ENCODE results near the gene TAF11L2. TPM values are rescaled to one million over a fixed set of nuclear protein-coding genes. Genes with fewer than 3 reads are reported as not detected.
"Not testable (repeated sequence)": the region's sequence is repeated elsewhere in the genome, so short reads cannot be mapped to it uniquely, and the experiment has no call there.

TAF11L2 gene
- total RNA-seq, result not detected in 2 replicates

DNA sequence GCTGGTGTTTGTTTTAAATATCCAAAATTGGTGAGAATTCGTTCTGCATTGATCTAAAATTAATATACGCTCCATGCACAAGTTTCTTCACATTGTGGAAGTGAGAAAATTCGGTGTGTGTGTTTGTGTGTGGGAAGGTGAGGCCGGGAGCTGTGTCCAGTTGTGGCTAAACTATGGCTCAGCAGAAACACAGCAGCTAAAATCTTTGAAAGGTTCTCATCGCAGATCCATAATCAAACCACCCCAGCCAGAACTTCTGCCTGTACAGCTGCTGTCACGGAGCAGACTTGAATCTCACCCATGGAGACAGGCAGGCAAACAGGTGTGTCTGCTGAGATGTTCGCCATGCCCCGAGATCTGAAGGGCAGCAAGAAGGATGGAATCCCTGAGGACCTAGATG is at the start of gene TAF11L2:
TAF11L2 (plus strand) TSS at position 301 of the 400 bp plus-strand sequence.
- intact Hi-C loops (cut with micrococcal nuclease), result not testable (repeated sequence)

DNA sequence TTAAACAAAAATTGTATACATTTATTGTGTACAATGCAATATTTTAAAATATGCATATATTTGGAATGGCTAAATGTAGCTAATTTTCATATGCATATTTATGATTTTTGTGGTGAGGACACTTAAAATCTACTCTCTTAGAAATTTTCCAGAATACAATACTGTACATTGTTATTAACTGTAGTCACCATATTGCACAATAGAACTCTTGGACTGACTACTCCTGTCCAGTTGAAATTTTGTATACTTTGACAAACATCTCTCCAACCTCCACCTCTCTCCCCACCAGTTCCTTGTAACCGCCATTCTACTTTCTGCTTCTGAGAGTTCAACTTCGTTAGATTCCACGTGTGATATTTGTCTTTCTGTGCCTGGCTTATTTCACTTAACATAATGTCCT is 49.2 kb upstream of the TAF11L2 start:
- intact Hi-C loops (cut with micrococcal nuclease), result no loop called here

DNA sequence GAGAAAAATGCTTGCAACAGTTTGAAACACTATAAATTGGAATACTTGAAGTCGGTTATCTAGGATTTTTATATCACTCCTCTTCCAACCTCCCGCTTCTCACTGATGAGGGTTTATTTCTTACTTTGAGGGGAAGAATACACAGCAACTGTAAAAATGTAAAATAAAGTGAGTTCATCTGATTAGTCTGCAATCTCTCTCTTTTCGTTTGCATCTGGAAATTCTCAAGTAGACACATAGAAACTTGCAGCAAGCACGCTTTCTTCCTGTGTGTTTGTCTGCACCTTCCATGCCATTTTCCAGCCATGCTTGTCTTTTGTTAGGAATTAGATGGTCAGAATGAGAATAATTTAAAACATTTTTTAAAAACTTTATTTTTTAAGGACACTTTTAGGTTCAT is 45.1 kb upstream of the TAF11L2 start:
- intact Hi-C loops (cut with micrococcal nuclease), result no loop called here

DNA sequence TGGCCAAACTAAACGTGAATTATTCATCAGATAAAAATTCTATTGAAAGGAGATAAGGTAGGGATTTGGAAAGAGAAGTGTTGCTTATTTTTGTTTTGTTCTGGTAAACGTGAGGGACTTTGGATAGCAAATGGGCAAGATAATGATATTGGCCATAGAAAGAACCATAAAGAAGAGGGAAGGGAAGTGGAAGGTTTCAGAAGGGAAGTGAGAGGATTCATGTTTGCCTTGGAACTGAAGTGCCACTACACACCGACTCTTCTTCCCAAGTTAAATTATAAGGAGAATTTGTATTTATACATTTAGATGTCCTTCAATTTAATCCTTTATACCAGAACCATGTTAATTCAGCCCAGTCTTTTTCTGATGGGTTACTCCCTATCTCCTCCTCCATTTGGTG is 42.1 kb upstream of the TAF11L2 start:
- intact Hi-C loops (cut with micrococcal nuclease), result no loop called here

DNA sequence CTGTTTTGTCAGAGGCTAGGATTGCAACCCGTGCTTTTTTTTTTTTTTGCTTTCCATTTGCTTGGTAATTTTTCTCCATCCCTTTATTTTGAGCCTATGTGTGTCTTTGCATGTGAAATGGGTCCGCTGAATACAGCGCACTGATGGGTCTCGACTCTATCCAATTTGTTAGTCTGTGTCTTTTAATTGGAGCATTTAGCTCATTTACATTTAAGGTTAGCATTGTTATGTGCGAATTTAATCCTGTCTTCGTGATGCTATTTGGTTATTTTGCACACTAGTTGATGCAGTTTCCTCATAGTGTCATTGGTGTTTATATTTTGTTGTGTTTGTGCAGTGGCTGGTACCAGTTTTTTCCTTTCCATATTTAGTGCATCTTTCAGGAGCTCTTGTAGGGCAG is 36.2 kb upstream of the TAF11L2 start:
- intact Hi-C loops (cut with micrococcal nuclease), result no loop called here

DNA sequence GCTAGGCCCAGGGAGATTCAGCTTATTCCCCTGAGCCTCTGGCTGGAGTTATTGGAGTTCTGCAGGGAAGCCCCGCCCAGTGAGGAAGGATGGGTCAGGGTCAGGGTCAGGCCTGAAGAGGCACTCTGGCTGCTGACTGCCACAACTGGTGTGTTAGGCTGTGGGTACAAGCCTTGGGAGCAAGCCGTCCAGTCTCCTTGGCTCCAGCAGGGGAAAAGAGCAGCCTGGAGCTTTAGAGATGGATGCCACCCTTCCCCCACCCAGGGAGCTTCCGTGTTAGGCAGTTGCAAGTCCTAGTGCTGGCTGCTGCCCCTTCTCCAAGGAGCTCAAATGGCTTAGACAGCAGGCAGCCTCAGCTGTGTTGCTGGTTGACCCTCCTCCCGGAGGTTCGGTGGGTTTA is 34.4 kb upstream of the TAF11L2 start:
- intact Hi-C loops (cut with micrococcal nuclease), result no loop called here

DNA sequence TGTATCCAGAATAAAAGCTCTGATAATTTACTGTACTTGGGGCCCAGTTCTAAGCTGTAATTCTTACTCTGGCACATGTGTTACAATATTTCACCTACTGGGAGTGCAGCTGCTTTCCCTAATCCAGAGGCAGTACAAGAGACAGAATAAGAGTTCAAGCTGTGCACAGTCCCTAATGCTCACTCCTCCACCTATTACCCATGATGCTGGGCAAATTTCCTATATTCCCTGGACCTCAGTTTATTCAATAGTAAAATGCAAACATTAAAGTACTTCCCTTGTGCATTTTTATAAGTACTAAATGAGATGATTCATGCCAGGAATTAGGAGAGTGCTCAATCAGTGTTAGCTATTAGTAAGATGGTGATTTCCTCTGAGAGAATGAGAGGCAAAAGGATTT is 28.0 kb upstream of the TAF11L2 start:
- intact Hi-C loops (cut with micrococcal nuclease), result no loop called here

DNA sequence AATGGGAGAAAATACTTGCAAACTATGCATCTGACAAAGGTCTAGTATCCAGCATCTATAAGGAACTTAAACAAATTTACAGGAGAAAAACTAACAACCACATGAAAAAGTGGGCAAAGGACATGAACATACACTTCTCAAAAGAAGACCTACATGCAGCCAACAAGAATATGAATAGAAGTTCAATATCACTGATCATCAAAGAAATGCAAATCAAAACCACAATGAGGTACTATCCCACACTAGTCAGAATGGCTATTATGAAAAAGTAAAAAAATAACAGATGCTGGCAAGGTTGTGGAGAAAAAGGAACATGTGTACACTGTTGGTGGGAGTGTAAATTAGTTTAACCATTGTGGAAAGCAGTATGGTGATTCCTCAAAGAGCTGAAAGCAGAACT is 23.0 kb upstream of the TAF11L2 start:
- intact Hi-C loops (cut with micrococcal nuclease), result not testable (repeated sequence)

DNA sequence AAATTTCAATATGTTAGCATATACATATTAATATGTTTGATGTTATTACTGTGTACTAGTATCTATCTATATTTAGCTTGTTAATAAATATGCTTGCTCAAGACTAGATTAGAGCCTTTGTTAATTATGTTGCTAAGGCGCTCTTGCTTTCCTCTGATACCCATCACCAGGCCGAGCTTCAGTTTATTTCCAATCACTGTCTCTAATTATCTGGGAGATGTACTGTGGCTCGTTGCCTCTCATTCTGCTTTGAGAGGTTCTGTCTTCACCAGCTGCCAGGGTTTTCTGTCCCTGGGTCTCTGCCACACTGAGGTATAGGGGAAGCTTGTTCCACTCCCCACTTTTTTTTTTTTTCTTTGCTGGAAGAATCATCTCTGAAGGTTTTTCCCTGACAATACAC is 21.0 kb upstream of the TAF11L2 start:
- intact Hi-C loops (cut with micrococcal nuclease), result no loop called here

DNA sequence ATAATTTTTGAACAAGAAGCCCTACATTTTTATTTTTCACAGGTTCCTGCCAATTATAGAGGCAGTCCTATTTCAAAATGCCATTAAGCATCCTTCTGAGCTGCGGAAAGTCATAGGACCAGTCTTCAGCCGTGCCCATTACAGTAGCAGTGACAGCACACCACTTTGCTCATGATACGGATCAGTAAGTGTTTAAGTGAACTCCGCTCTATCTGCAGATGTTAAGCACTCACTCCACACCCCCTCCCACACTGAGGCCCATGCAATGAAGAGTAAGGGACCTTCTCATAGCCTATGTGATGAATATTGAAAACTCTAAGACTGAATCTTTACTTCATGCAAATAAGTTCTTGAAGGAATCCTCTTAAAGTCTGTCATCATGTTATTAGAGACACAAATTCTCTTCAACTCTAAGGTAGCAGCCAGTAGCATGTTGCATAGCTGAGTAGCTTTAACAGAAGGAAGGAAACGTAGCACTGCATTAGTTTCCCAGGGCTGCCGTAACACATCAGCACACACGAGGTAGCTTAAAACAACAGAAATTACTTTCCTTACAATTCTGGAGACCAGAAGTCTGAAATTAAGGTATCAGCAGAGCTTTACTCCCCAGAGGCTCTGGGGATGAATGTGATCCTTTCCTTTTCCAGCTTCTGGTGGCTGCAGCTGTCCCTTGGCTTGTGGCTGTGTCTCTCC is 20.3 kb upstream of the TAF11L2 start:
- intact Hi-C loops (cut with micrococcal nuclease), result no loop called here

DNA sequence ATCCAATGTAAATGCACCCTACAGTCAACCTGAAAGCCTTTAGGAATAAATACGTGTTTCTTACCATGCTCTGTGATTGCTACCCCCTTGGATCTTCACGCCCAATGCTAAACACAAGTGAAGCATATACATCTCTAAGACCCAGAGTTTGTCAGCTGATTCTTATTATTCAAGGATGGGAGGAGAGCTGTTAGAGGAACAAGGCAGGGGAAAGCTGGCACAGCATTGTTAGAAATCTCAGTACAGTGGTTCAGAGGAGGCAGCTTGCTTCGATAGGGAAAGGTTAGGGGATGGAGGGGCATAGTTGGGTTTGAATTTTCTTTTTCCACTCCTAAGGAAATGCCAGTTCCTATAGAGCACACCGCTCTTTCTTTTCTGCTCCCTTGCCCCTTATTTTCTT is 16.7 kb upstream of the TAF11L2 start:
- intact Hi-C loops (cut with micrococcal nuclease), result no loop called here

DNA sequence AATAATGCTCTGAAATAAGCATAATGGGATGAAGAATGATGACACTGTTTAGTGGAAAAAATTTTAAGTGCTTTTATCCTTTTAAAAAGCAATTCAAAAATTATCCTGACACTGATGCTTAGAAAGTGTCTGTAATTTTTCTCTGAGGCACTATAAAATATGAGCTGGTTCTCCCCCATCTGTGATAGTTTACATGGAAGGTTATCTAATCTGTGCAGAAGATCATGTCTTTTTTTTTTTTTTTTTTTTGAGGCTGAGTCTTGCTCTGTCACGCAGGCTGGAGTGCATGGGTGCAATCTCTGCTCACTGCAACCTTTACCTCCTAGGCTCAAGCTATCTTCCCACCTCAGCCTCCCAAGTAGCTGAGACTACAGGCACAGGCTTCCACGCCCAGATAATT is 15.2 kb upstream of the TAF11L2 start:
- intact Hi-C loops (cut with micrococcal nuclease), result no loop called here

DNA sequence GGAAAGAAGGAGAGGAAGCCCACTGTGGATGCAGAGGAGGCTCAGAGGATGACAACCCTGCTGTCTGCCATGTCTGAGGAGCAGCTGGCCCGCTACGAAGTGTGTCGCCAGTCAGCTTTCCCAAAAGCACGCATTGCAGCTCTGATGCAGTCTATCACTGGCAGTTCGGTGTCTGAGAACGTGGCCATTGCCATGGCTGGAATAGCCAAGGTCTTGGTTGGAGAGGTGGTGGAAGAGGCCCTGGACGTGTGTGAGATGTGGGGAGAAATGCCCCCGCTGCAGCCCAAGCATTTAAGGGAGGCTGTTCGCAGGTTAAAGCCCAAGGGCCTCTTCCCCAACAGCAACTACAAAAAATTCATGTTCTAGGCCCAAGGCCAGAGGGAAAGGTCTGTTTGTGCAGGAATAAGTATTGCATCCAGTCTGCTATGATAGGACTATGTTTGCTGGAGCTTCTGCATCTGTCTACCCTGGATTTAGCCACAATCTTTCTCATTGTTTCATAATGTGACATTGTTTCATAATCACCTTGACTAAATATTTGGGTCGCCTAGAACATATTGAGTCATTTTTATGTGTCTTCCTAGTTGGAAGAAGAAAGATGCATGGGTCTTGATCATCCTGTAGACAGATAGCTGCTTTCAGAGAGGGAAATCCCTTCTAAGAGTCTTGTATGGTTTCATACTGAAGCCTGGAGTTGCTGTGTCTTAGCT is 11.4 kb upstream of the TAF11L2 start:
- intact Hi-C loops (cut with micrococcal nuclease), result not testable (repeated sequence)

DNA sequence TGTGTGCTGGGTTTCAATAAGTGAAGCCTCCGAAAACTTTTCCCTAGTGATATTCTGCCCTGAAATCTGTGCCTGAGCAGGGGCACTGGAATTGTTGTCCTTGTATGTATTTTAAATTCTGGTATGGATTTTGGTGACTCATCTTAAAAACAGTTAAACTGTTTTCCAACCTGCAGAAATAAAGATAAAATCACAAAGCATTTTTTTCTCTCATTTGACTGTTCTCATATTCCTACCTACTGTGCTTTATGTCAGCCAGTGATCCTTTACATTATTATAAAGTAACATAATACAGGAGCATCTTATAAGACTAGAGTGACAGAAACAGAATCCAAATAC is 10.9 kb upstream of the TAF11L2 start:
- intact Hi-C loops (cut with micrococcal nuclease), result no loop called here

DNA sequence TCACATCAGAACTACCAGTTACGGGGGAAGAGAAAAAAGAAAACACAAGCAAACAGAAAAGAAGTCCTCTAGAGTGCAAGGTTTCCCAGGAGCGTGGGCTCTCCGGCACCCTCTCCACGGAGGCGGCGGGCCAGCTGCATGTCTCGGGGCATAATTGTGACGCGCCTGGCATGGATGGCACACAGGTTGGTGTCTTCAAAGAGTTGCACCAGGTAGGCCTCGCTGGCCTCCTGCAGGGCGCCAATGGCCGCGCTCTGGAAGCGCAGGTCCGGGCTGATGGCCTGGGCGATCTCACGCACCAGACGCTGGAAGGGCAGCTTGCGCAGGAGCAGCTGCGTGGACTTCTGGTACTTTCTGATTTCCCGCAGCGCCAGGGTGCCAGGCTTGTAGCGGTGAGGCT is 6.8 kb upstream of the TAF11L2 start:
- intact Hi-C loops (cut with micrococcal nuclease), result not testable (repeated sequence)

DNA sequence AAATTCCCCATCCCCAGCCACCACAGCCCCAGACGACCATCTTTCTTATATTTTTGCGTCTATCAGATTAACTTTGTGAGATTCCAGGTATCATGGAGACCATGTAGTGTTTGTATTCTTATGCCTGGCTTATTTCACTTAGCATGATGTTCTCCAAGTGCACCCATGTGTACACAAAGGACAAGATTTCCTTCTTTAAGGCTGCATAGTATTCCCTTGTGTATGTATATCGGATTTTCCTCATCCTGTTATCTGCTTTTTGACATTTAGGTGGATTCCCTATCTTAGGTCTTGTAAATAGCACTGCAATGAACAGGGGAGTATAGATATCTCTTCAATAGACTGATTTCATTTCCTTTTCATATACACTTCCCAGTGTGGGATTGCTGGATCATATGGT is 5.3 kb upstream of the TAF11L2 start:
- intact Hi-C loops (cut with micrococcal nuclease), result no loop called here

DNA sequence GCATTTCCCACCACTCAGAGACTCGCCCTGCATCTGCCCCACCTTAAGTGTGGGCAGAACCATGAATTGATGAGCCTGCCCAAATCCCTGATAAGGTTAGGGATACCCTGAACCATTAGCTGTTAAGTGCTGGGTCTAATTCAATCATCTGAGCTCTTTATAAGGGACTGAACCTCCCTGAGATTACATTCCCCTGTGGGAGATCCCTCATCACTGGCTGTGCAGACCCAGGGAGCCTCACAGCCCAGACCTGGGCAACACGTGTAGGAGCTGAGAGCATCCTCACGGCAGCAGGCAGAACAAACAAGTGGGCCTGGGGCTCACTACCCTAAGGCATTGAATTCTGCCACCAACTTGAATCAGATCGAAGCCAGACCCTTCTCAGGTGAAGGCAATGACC is 585 bp upstream of the TAF11L2 start:
- intact Hi-C loops (cut with micrococcal nuclease), result no loop called here

DNA sequence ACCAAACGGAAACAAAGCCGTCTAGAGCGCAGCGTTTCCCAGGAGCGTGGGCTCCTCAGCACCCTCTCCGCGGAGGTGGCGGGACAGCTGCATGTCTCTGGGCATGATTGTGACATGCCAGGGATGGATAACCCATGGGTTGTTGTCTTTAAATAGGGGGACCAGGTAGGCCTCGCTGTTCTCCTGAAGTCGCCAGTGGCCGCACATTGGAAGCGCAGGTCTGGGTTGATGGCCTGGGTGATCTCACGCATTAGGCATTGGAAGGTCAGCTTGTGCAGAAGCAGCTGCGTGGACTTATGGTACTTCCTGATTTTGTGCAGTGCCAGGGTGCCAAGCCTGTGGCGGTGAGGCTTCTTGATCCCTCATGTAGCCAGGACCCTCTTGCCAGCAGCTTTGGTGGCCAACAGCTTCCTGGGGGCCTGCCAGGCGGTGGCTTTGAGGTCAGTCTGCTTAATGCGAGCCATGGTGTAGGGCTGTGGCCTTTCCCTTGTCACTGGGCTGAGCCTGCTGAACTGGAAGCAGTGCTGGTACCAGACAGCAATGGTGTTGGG is 13.8 kb downstream of the TAF11L2 start:
- intact Hi-C loops (cut with micrococcal nuclease), result no loop called here

DNA sequence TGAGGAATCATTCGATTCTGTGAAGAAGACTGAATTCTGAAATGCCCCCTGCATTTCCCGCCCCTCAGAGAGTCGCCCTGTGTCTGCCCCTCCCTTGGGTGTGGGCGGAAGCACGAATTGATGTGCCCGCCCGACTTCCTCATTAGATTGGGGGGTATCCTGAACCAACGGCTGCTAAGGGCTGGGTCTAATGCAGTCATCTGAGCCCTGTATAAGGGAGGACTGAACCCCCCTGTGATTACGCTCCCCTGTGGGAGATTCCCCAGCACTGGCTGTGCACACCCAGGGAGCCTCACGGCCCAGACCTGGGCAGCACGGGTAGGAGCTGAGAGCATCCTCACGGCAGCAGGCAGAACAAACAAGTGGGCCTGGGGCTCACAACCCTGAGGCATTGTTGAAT is 19.5 kb downstream of the TAF11L2 start:
- intact Hi-C loops (cut with micrococcal nuclease), result not testable (repeated sequence)

DNA sequence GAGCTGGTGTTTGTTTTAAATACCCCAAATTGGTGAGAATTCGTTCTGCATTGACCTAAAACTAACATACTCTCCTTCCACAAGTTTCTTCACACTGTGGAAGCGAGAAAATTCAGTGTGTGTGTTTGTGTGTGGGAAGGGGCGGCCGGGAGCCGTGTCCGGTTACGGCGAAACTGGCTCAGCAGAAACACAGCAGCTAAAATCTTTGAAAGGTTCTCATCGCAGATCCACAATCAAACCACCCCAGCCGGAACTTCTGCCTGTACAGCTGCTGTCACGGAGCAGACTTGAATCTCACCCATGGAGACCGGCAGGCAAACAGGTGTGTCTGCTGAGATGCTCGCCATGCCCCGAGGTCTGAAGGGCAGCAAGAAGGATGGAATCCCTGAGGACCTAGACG is 20.0 kb downstream of the TAF11L2 start, which contains the start of gene TAF11L3:
TAF11L3 (plus strand) TSS at position 301 of the 400 bp plus-strand sequence.
- intact Hi-C loops (cut with micrococcal nuclease), result not testable (repeated sequence)

DNA sequence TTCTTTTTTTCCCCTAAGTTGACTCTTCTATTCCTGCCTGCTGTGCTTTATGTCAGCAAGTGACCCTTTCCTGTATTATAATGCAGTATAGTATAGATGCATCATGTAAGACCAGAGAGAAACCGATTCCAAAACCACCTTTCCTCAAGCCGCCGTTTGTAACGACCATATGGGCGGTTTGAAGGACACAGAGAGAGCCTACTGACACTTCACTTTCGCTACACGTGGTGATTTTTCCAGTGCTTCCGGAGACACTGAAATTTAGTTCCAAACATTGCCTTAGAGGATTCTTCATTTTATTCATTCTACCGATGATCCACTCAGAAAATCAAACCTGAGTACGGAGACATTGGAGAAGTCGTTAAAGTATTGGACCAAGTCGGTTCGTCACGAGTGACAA is 21.5 kb downstream of the TAF11L2 start:
- intact Hi-C loops (cut with micrococcal nuclease), result not testable (repeated sequence)

DNA sequence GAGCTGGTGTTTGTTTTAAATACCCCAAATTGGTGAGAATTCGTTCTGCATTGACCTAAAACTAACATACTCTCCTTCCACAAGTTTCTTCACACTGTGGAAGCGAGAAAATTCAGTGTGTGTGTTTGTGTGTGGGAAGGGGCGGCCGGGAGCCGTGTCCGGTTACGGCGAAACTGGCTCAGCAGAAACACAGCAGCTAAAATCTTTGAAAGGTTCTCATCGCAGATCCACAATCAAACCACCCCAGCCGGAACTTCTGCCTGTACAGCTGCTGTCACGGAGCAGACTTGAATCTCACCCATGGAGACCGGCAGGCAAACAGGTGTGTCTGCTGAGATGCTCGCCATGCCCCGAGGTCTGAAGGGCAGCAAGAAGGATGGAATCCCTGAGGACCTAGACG is 23.5 kb downstream of the TAF11L2 start, which contains the start of gene TAF11L4:
TAF11L4 (plus strand) TSS at position 301 of the 400 bp plus-strand sequence.
- intact Hi-C loops (cut with micrococcal nuclease), result not testable (repeated sequence)

DNA sequence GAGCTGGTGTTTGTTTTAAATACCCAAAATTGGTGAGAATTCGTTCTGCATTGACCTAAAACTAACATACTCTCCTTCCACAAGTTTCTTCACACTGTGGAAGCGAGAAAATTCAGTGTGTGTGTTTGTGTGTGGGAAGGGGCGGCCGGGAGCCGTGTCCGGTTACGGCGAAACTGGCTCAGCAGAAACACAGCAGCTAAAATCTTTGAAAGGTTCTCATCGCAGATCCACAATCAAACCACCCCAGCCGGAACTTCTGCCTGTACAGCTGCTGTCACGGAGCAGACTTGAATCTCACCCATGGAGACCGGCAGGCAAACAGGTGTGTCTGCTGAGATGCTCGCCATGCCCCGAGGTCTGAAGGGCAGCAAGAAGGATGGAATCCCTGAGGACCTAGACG is 26.9 kb downstream of the TAF11L2 start, which contains the start of gene TAF11L5:
TAF11L5 (plus strand) TSS at position 301 of the 400 bp plus-strand sequence.
- intact Hi-C loops (cut with micrococcal nuclease), result not testable (repeated sequence)

All from T-helper 1 cell treated with Interleukin-12 subunit alpha and Interleukin-12 subunit beta and Interleukin-4 antibody, amounts not matched to agents 30 ng/mL and 1 ng/mL, for 36 hours (primary cell).